AG04449 (cell line): ENCODE measurements around the gene NOL12.

Source experiments
- CTCF ChIA-PET: fragments of 350-600 bp; formaldehyde crosslinking; extraction: SDS; loops from one replicate; lab custom pipeline; 2021; ENCODE audit warnings: antibody characterized with exemption; lab: Yijun Ruan, JAX
- POLR2A ChIA-PET: fragments of 400-600, 350-600 bp; formaldehyde crosslinking; extraction: SDS; loops from one replicate; lab custom pipeline; 2020; ENCODE audit warnings: antibody characterized with exemption, inconsistent platforms; lab: Yijun Ruan, JAX
- DNase-seq: peaks from one replicate; pipeline ENCODE4 v3.0.0-alpha.2; 2010; ENCODE audit warnings: low read depth, low spot score
- H3K4me3 ChIP-seq: 2 replicates; pipeline ENCODE4 v1.5.1; 2011; ENCODE audit warnings: low read depth, mild to moderate bottlenecking, control low read depth, low read length
- CTCF ChIP-seq: IDR thresholded peaks from one replicate; pipeline ENCODE4 v1.5.1; 2011; ENCODE audit warnings: mild to moderate bottlenecking, moderate library complexity, low read length, control low read depth, inconsistent platforms; ENCODE audit not compliant: insufficient read depth; ENCODE audit errors: missing control alignments

NOL12 gene

GRCh38 chr22:37658133-37659065, 27.7 kb upstream of the NOL12 start, which contains the start of gene PDXP:
TSS of gene PDXP (plus strand) at chr22:37658723. CDS start at chr22:37658783, 60 bp downstream.
- peak; percentile 100 for DNase-seq
- CTCF ChIA-PET = interaction anchor here (1.0 to 26.0 kb wide), 8 partner anchors 9 to 133 kb away, joined by 3 to 430 read pairs (median 4); partner anchors contain the start of genes LGALS1, NOL12 and SH3BP1
- H3K4me3 ChIP-seq = peak within 1 kb of the TSS; percentile 78
- POLR2A ChIA-PET = interaction anchor here (0.9 to 3.0 kb wide), 9 partner anchors 8 to 28 kb away, joined by 3 to 52 read pairs (median 8); partner anchors contain the start of genes LGALS1 and NOL12
- TF ChIP-seq CTCF = no peak

GRCh38 chr22:37659066-37659896, 26.9 kb upstream of the NOL12 start:
- no peak for DNase-seq
- ChIA-PET CTCF (interaction anchor here (0.7 to 26.0 kb wide), 9 partner anchors 10 to 204 kb away, joined by 3 to 430 read pairs (median 4); partner anchors contain the start of genes LGALS1, NOL12, SH3BP1 and TRIOBP), POLR2A (interaction anchor here (0.8 to 3.0 kb wide), 6 partner anchors 16 to 27 kb away, joined by 3 to 52 read pairs (median 11); partner anchors contain the start of genes LGALS1 and NOL12)
- peak overlapping the region; percentile 78 for H3K4me3 ChIP-seq
- TF ChIP-seq CTCF = no peak

DNA sequence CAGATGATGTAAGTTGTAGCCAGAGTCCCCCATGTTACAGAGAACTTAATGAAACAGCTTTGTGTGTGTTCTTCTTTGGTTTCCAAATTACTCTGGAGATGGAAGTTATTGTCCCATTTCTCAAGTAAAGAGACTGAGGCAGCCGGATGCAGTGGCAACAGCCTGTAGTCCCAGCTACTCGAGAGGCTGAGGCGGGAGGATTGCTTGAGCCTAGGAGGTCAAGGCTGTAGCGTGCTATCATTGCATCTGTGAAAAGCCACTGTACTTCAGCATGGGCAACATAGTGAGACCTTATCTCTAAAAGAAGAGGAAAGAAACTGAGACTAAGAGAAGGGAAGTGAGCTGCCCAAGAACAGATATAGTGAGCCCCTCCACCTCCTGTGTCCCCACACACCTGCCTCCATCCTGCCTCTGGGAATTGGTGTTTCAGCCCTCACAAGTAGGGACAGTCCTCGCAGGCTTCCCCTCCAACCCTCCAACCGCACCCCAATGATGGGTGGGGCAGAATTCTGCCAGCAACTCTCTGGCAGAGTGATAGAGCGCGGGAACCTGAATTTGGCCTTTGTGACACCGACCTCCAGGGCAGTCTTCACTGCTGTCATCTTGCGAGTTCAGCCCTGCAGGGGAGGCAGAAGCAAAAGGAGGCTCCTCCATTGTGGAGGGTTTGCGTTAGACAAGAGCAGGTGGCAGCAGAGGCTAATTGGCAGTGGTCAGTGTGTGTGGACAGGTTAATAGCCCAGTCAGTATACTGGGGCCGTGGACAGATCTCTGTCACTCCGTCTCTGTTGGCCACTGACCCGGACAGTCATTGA, 26.0 kb upstream of the NOL12 start:
- no peak for TF ChIP-seq CTCF
- CTCF ChIA-PET = interaction anchor here (0.7 to 26.0 kb wide), 11 partner anchors 11 to 203 kb away, joined by 3 to 430 read pairs (median 7); partner anchors contain the start of genes LGALS1, NOL12, SH3BP1 and TRIOBP

DNA sequence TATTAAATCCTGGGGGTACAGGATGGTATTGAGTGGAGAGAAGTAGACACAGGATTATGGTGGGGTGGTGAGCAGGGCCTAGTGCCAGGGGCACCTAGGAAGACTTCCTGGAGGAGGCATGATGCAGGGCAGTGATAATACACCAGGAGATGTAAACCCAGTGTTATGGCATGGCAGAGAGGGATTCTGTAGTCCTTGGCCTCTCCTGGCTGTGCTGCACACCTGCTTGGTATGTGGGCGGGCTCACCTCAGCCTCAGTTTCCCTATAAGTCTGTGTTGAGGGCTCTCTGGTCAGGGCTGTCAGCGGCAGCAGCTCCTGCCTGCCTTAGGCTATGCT, 25.5 kb upstream of the NOL12 start:
- CTCF ChIA-PET = interaction anchor here (0.8 to 26.0 kb wide), 14 partner anchors 9 to 203 kb away, joined by 3 to 430 read pairs (median 7); partner anchors contain the start of genes LGALS1, NOL12, SH3BP1 and TRIOBP
- no peak for DNase-seq
- H3K4me3 ChIP-seq = peak overlapping the region; percentile 27
- POLR2A ChIA-PET = interaction anchor here (1.2 to 2.5 kb wide), 4 partner anchors 15 to 144 kb away, joined by 3 to 50 read pairs (median 20); partner anchors contain the start of gene LGALS1
- TF ChIP-seq CTCF = no peak

More for the DNA sequence above, 26.0 kb upstream of the NOL12 start:
- DNase-seq = no peak
- POLR2A ChIA-PET = interaction anchor here (0.8 to 3.0 kb wide), 4 partner anchors 15 to 21 kb away, joined by 3 to 50 read pairs (median 38); partner anchors contain the start of gene LGALS1
- H3K4me3 ChIP-seq = peak overlapping the region; percentile 78
